Activated naive CD4-positive, alpha-beta T cell treated with anti-CD3 and anti-CD28 coated beads, Interleukin-2, amount 10 ng/mL, durations not matched to agents 7 days and 5 days (primary cell): ENCODE results near the gene IREB2.
"Not testable (repeated sequence)": the region's sequence is repeated elsewhere in the genome, so short reads cannot be mapped to it uniquely, and the experiment has no call there.

Source experiments
- CTCF ChIA-PET: fragments of 350-600 bp; sonication (Branson Sonifier 250); formaldehyde crosslinking; loops from one replicate; lab custom pipeline; 2021; ENCODE audit warnings: antibody characterized with exemption; lab: Charles Lee
- DNase-seq: peaks from one replicate; pipeline ENCODE4 v3.0.0-alpha.2; 2020
- H3K27ac Mint-ChIP-seq: one replicate; pipeline ENCODE4 v1.8.0; 2021; ENCODE audit warnings: mild to moderate bottlenecking, moderate library complexity, mixed read lengths
- H3K27me3 Mint-ChIP-seq: one replicate; pipeline ENCODE4 v1.8.0; 2021; ENCODE audit warnings: mild to moderate bottlenecking, mixed read lengths
- H3K36me3 Mint-ChIP-seq: one replicate; pipeline ENCODE4 v1.8.0; 2021; ENCODE audit warnings: mixed read lengths
- H3K4me1 Mint-ChIP-seq: one replicate; pipeline ENCODE4 v1.8.0; 2021; ENCODE audit warnings: mixed read lengths
- H3K4me3 Mint-ChIP-seq: one replicate; pipeline ENCODE4 v1.8.0; 2021; ENCODE audit warnings: mild to moderate bottlenecking, moderate library complexity, mixed read lengths
- H3K9me3 Mint-ChIP-seq: one replicate; pipeline ENCODE4 v1.8.0; 2021; ENCODE audit warnings: mixed read lengths

The IREB2 gene

GRCh38 chr15:78502641-78503040, 64.6 kb downstream of the IREB2 start:
- peaks cover 9% of the 10 kb centered on the region for H3K27me3 Mint-ChIP-seq
- no peaks in the 10 kb centered on the region for H3K9me3 Mint-ChIP-seq
- no peak overlapping the region for H3K4me3 Mint-ChIP-seq
- no peak for DNase-seq
- peaks cover 33% of the 10 kb centered on the region for H3K36me3 Mint-ChIP-seq
- CTCF ChIA-PET, result no interaction called here
- no peaks in the 10 kb centered on the region for H3K4me1 Mint-ChIP-seq
- H3K27ac Mint-ChIP-seq, result no peak overlapping the region

GRCh38 chr15:78506971-78507830, 69.2 kb downstream of the IREB2 start, which contains the start of gene HYKK:
Gene HYKK (plus strand): TSS chr15:78507577. CDS start chr15:78513089, 5,512 bp downstream.
- peaks cover 19% of the 10 kb centered on the region for H3K27me3 Mint-ChIP-seq
- DNase-seq, result peak; percentile 90
- no peaks in the 10 kb centered on the region for H3K9me3 Mint-ChIP-seq
- H3K4me3 Mint-ChIP-seq, result peak within 1 kb of the TSS; percentile 83
- CTCF ChIA-PET, result interaction anchor here (0.8 kb wide), 1 partner anchor 68 kb away, joined by 3 read pairs; no protein-coding TSS in a partner anchor
- peaks cover under 1% of the 10 kb centered on the region for H3K36me3 Mint-ChIP-seq
- peak within 1 kb of the TSS; percentile 64 for H3K27ac Mint-ChIP-seq
- peaks cover 22% of the 10 kb centered on the region for H3K4me1 Mint-ChIP-seq

DNA sequence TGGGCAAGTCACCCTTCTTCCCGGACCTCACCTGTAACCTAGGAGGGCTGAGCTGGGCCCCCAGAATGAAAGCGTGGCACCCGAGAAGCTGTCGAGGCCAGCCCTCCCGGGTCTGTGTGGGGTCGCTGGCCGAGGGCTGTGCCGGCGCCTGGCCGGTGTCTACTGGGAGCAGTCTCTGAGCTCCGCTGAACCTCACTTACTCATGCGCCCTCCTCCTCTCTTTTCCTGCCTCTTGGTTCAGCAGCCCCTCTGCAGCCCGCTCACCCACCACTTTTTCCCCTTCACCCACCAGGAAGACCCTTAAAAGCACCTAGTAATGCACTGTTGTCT, 69.8 kb downstream of the IREB2 start:
- Mint-ChIP-seq H3K9me3 (no peaks in the 10 kb centered on the region), H3K27ac (no peak overlapping the region), H3K36me3 (no peaks in the 10 kb centered on the region), H3K27me3 (peaks cover 19% of the 10 kb centered on the region), H3K4me1 (peaks cover 22% of the 10 kb centered on the region), H3K4me3 (peak overlapping the region; percentile 83)
- CTCF ChIA-PET, result interaction anchor here (0.8 kb wide), 1 partner anchor 68 kb away, joined by 3 read pairs; no protein-coding TSS in a partner anchor
- DNase-seq, result no peak

DNA sequence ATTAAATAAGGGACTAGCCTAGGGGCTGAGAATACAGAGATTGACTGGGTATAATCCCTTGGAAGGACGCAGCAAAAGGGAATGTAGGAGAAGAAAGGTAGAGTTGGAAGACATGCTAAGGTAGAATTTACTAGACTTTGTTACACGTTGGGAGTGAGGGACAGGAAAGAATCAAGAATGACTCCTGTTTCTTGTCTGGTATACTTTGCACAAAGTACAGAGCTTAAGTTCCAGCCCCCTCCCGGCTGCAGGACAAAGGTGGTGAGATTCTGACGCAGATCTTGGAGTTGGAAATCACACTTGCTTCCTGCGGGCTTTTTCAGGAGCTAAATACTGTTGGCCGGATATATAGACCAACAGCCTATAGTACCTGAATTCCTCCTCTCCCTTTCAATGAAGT, 70.3 kb downstream of the IREB2 start:
- Mint-ChIP-seq H3K27ac (no peak overlapping the region), H3K9me3 (no peaks in the 10 kb centered on the region), H3K36me3 (no peaks in the 10 kb centered on the region), H3K4me3 (peak overlapping the region; percentile 83), H3K27me3 (peaks cover 19% of the 10 kb centered on the region), H3K4me1 (peaks cover 22% of the 10 kb centered on the region)
- no peak for DNase-seq
- CTCF ChIA-PET, result interaction anchor here (0.8 kb wide), 1 partner anchor 69 kb away, joined by 3 read pairs; no protein-coding TSS in a partner anchor

GRCh38 chr15:78509726-78510312, 71.8 kb downstream of the IREB2 start:
- peaks cover 19% of the 10 kb centered on the region for H3K27me3 Mint-ChIP-seq
- H3K27ac Mint-ChIP-seq, result peak overlapping the region; percentile 64
- CTCF ChIA-PET, result no interaction called here

GRCh38 chr15:78520035-78520434, 82.0 kb downstream of the IREB2 start:
- H3K27ac Mint-ChIP-seq, H3K9me3 Mint-ChIP-seq, H3K4me1 Mint-ChIP-seq, H3K4me3 Mint-ChIP-seq, DNase-seq, H3K27me3 Mint-ChIP-seq, H3K36me3 Mint-ChIP-seq, CTCF ChIA-PET: not testable (repeated sequence)

More at GRCh38 chr15:78509726-78510312, 71.8 kb downstream of the IREB2 start:
- peaks cover 22% of the 10 kb centered on the region for H3K4me1 Mint-ChIP-seq
- no peaks in the 10 kb centered on the region for H3K36me3 Mint-ChIP-seq
- no peak overlapping the region for H3K4me3 Mint-ChIP-seq
- DNase-seq, result no peak
- H3K9me3 Mint-ChIP-seq, result no peaks in the 10 kb centered on the region

GRCh38 chr15:78524230-78524629, 86.2 kb downstream of the IREB2 start:
- no peaks in the 10 kb centered on the region for H3K4me1 Mint-ChIP-seq
- no peak overlapping the region for H3K27ac Mint-ChIP-seq
- CTCF ChIA-PET, result no interaction called here
- no peak overlapping the region for H3K4me3 Mint-ChIP-seq
- H3K27me3 Mint-ChIP-seq, result no peaks in the 10 kb centered on the region
- H3K36me3 Mint-ChIP-seq, result no peaks in the 10 kb centered on the region
- DNase-seq, result no peak
- H3K9me3 Mint-ChIP-seq, result no peaks in the 10 kb centered on the region

DNA sequence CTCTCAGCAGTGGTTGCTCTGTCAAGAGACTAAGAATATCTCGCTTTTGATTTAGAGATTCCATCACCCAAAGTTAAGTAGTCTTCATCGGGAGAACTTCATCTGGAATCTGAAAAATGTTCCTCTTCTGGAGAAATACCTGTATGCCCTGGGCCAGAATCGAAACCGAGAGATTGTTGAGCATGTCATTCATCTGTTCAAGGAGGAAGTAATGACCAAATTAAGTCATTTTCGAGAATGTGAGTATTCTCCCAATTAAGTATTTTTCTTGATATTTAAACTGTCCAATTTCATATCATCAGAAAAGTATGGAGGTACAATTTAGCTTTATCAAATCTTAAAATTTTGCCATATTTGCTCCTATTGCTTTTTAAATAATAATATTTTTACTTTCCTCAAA, 89.3 kb downstream of the IREB2 start:
- no peak for DNase-seq
- H3K4me1 Mint-ChIP-seq, result no peaks in the 10 kb centered on the region
- H3K27ac Mint-ChIP-seq, result no peak overlapping the region
- H3K9me3 Mint-ChIP-seq, result no peaks in the 10 kb centered on the region
- H3K36me3 Mint-ChIP-seq, result no peaks in the 10 kb centered on the region
- H3K4me3 Mint-ChIP-seq, result no peak overlapping the region
- H3K27me3 Mint-ChIP-seq, result no peaks in the 10 kb centered on the region
- CTCF ChIA-PET, result no interaction called here

DNA sequence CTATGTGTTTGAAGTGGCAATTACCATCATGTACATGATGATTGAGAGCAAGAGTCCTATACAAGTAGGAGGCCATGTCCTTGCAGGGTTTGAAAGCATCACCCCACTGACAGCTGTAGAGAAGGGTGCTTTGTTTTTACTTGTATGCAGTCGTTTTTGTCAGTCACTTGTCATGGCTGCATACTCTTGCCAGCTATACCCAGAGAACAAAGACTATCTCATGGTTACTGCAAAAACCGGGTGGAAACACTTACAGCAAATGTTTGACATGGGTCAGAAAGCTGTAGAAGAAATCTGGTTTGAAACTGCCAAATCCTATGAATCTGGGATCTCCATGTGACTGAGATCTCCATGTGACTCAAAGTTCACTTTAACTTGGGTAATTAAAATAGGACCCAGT, 95.3 kb downstream of the IREB2 start:
- CTCF ChIA-PET, result no interaction called here

GRCh38 chr15:78536134-78536533, 98.1 kb downstream of the IREB2 start:
- DNase-seq, result no peak
- Mint-ChIP-seq H3K27ac (no peak overlapping the region), H3K9me3 (no peaks in the 10 kb centered on the region), H3K27me3 (peaks cover 11% of the 10 kb centered on the region), H3K36me3 (peaks cover 4% of the 10 kb centered on the region), H3K4me3 (no peak overlapping the region), H3K4me1 (peaks cover 10% of the 10 kb centered on the region)
- CTCF ChIA-PET, result no interaction called here

More for the DNA sequence above, 95.3 kb downstream of the IREB2 start:
- DNase-seq, result no peak
- Mint-ChIP-seq H3K9me3 (no peaks in the 10 kb centered on the region), H3K4me3 (no peak overlapping the region), H3K27me3 (peaks cover 4% of the 10 kb centered on the region), H3K4me1 (no peaks in the 10 kb centered on the region), H3K27ac (no peak overlapping the region), H3K36me3 (no peaks in the 10 kb centered on the region)

DNA sequence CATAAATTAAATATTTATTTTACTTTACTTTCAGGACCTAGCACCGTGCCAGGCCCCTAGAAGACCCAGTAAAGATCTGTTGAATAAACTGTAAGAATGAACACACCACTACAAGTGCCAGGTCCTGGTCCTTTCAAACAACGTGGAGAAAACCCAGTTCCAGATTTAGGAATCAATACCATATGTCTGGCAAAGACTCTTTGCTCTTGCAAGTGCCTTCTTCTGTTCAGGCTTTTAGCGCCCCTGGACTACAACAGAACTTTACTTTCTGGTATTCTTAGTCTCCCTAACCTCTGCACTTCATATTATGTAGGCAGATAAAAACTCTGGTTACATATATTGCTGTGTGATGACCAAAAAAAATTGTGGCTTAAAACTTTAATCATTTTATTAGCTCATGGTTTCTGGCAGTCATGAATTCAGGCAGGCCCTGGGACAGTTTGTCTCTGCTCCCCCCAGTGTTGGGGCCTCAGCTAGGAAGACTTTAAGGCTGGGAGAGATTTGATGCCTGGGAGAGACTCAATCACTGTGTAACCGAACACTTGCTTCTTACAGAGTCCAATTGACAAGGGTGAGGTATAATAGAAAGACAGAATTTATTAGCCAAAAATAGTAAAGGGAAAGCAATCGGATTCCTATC, 99.4 kb downstream of the IREB2 start:
- Mint-ChIP-seq H3K4me3 (no peak overlapping the region), H3K9me3 (no peaks in the 10 kb centered on the region), H3K27ac (no peak overlapping the region), H3K4me1 (peaks cover 21% of the 10 kb centered on the region), H3K36me3 (peaks cover 11% of the 10 kb centered on the region), H3K27me3 (peaks cover 11% of the 10 kb centered on the region)
- CTCF ChIA-PET, result no interaction called here
- DNase-seq, result no peak

GRCh38 chr15:78538358-78538757, 100.3 kb downstream of the IREB2 start:
- CTCF ChIA-PET, result no interaction called here
- no peak for DNase-seq
- H3K4me3 Mint-ChIP-seq, result no peak overlapping the region
- peaks cover 11% of the 10 kb centered on the region for H3K27me3 Mint-ChIP-seq
- H3K27ac Mint-ChIP-seq, result no peak overlapping the region
- peaks cover 30% of the 10 kb centered on the region for H3K4me1 Mint-ChIP-seq
- H3K9me3 Mint-ChIP-seq, result no peaks in the 10 kb centered on the region
- peaks cover 19% of the 10 kb centered on the region for H3K36me3 Mint-ChIP-seq

DNA sequence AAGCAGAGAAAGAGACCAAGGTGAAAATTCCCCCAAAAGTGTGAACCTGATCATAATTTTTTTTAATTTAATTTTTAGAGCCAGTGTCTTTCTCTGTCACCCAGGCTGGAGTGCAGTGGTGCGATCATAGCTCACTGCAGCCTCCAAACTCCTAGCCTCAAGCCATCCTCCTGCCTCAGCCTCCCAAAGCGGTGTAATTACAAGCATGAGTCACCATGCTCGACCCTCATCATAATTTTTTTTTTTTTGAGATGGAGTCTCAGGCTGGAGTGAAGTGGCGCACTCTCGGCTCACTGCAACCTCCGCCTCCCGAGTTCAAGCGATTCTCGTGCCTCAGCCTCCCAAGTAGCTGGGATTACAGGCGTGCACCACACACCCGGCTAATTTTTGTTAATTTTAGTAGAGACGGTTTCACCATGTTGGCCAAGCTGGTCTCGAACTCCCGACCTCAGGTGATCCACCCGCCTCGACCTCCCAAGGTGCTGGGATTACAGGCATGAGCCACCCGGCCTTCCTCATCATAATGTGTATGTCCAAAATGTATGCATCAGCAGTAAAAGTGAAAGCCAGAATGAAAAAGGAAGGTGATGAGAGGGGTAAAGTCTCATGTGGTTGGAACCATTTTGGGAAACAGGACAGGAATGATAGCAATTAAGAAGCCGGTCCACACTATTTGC, 101.6 kb downstream of the IREB2 start:
- H3K27me3 Mint-ChIP-seq, result peaks cover 11% of the 10 kb centered on the region
- peak overlapping the region; percentile 94 for H3K4me3 Mint-ChIP-seq
- H3K36me3 Mint-ChIP-seq, result peaks cover 27% of the 10 kb centered on the region
- peaks cover 34% of the 10 kb centered on the region for H3K4me1 Mint-ChIP-seq
- H3K9me3 Mint-ChIP-seq, DNase-seq: not testable (repeated sequence)
- H3K27ac Mint-ChIP-seq, result peak overlapping the region; percentile 97
- CTCF ChIA-PET, result interaction anchor here (1.2 kb wide), 1 partner anchor 9 kb away, joined by 5 read pairs; no protein-coding TSS in a partner anchor
